ENCODE measurements around the gene SLC6A6.

The SLC6A6 gene

DNA sequence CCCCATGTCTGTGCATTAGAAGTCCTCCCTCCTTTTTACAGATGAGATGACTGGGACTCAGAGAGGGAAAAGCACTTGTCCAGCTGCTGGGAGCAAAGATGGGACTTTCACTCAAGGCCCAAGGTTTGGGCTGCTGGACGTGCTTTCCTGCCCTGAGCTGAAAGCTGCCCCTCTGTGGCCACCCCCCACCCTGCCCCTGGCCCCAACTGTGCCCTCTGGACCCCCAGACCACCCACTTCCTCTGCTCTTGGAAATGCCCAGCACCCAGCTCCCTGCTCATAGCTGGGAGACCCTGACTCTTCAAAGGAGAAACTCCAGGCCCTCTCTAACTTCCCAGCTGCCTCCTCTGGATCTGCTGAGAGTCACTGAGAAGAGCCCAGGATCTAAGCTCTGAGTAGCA is 117.0 kb downstream of the SLC6A6 start:
- Histone ChIP-seq H3K9me3 (replicated peaks; ENCODE audit: insufficient read depth, low read length) (no peaks in the 10 kb centered on the region), H3K79me2 (ENCODE audit: low read length) (no peaks in the 10 kb centered on the region), H3K27me3 (replicated peaks; ENCODE audit: insufficient read depth, low read length) (peaks cover 78% of the 10 kb centered on the region), H3K36me3 (replicated peaks; ENCODE audit: insufficient read depth, low read length) (no peaks in the 10 kb centered on the region), H3K27ac (ENCODE audit: low read length) (no peak overlapping the region), H3K4me1 (ENCODE audit: low read length) (no peaks in the 10 kb centered on the region), H3K9me2 (replicated peaks; ENCODE audit: insufficient read depth, low read length) (no peaks in the 10 kb centered on the region), H3K4me3 (ENCODE audit: low read length) (no peak overlapping the region), H3K4me2 (ENCODE audit: low read depth, low read length) (no peak overlapping the region), H3K9ac (ENCODE audit: low read length) (no peak overlapping the region), H4K20me1 (ENCODE audit: insufficient read depth, low read length) (no peaks in the 10 kb centered on the region), H2AFZ (ENCODE audit: low read length) (no peak overlapping the region), H3F3A (ENCODE audit: insufficient read depth, low read length) (no peaks in the 10 kb centered on the region)
- TF ChIP-seq, protein P1, sequence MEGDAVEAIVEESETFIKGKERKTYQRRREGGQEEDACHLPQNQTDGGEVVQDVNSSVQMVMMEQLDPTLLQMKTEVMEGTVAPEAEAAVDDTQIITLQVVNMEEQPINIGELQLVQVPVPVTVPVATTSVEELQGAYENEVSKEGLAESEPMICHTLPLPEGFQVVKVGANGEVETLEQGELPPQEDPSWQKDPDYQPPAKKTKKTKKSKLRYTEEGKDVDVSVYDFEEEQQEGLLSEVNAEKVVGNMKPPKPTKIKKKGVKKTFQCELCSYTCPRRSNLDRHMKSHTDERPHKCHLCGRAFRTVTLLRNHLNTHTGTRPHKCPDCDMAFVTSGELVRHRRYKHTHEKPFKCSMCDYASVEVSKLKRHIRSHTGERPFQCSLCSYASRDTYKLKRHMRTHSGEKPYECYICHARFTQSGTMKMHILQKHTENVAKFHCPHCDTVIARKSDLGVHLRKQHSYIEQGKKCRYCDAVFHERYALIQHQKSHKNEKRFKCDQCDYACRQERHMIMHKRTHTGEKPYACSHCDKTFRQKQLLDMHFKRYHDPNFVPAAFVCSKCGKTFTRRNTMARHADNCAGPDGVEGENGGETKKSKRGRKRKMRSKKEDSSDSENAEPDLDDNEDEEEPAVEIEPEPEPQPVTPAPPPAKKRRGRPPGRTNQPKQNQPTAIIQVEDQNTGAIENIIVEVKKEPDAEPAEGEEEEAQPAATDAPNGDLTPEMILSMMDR (IDR thresholded peaks at IDR 0.05; ENCODE audit: low read length): no peak
- TF ChIP-seq EZH2phosphoT487 (IDR thresholded peaks at IDR 0.05; ENCODE audit: low read length): no peak
- TF ChIP-seq EZH2 (optimal IDR thresholded peaks at IDR 0.05; ENCODE audit: low read depth, low read length): no peak
- no peak for DNase-seq

DNA sequence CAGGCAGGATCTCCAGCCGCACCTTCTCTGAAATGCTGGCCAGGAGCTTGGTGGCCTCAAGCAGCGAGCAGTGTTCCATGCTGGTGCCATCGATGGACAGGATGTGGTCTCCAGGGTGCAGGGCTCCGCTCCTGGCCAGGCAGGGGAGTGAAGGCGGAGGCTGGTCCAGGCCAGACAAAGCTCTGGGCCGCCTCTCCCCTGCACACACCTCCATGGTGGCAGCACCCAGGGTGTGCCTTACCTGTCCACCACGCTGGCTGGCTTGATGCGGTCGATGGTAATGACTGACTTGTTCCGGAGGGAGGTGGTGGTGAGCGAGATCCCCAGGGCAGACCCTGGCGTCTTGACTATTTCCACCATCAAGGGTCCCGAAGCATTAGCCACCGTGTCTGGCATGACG is 117.7 kb downstream of the SLC6A6 start:
- H3K4me2 ChIP-seq (ENCODE audit: low read depth, low read length): no peak overlapping the region
- no peaks in the 10 kb centered on the region for H4K20me1 ChIP-seq (ENCODE audit: insufficient read depth, low read length)
- no peaks in the 10 kb centered on the region for H3F3A ChIP-seq (ENCODE audit: insufficient read depth, low read length)
- H2AFZ ChIP-seq (ENCODE audit: low read length): no peak overlapping the region
- no peak overlapping the region for H3K9ac ChIP-seq (ENCODE audit: low read length)
- DNase-seq: no peak
- H3K9me3 ChIP-seq (replicated peaks; ENCODE audit: insufficient read depth, low read length): no peaks in the 10 kb centered on the region
- H3K4me3 ChIP-seq (ENCODE audit: low read length): no peak overlapping the region
- no peaks in the 10 kb centered on the region for H3K9me2 ChIP-seq (replicated peaks; ENCODE audit: insufficient read depth, low read length)
- no peaks in the 10 kb centered on the region for H3K4me1 ChIP-seq (ENCODE audit: low read length)
- H3K36me3 ChIP-seq (replicated peaks; ENCODE audit: insufficient read depth, low read length): no peaks in the 10 kb centered on the region
- TF ChIP-seq, protein P1 (IDR thresholded peaks at IDR 0.05; ENCODE audit: low read length): no peak
- TF ChIP-seq EZH2 (optimal IDR thresholded peaks at IDR 0.05; ENCODE audit: low read depth, low read length) (no peak), EZH2phosphoT487 (IDR thresholded peaks at IDR 0.05; ENCODE audit: low read length) (no peak)
- peaks cover 78% of the 10 kb centered on the region for H3K27me3 ChIP-seq (replicated peaks; ENCODE audit: insufficient read depth, low read length)
- no peaks in the 10 kb centered on the region for H3K79me2 ChIP-seq (ENCODE audit: low read length)
- no peak overlapping the region for H3K27ac ChIP-seq (ENCODE audit: low read length)

DNA sequence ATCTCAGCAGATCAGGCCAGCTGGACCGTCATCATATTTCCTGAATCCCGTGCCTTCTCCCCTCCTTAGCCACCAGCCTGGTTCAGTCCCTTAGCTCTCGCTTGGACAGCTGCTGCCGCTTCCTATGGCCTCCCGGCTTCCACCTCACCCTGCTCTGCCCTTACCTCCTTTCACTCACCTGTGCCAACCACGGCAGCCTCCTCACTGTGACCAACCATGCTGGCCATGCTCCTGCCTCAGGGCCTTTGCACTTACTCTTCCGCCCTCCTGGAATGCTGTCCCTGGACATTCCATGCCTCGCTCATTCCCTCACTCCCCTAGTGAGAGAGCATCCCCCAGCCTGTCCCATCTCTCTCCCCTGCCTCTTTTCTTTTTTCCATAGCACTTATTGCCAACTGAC is 118.6 kb downstream of the SLC6A6 start:
- Histone ChIP-seq H3K9ac (ENCODE audit: low read length) (no peak overlapping the region), H3K27ac (ENCODE audit: low read length) (no peak overlapping the region), H3K4me1 (ENCODE audit: low read length) (no peaks in the 10 kb centered on the region), H3K4me3 (ENCODE audit: low read length) (no peak overlapping the region), H3K79me2 (ENCODE audit: low read length) (no peaks in the 10 kb centered on the region), H3K27me3 (replicated peaks; ENCODE audit: insufficient read depth, low read length) (peaks cover 77% of the 10 kb centered on the region), H3K9me2 (replicated peaks; ENCODE audit: insufficient read depth, low read length) (no peaks in the 10 kb centered on the region), H3K4me2 (ENCODE audit: low read depth, low read length) (no peak overlapping the region), H3K9me3 (replicated peaks; ENCODE audit: insufficient read depth, low read length) (no peaks in the 10 kb centered on the region), H3K36me3 (replicated peaks; ENCODE audit: insufficient read depth, low read length) (no peaks in the 10 kb centered on the region), H4K20me1 (ENCODE audit: insufficient read depth, low read length) (no peaks in the 10 kb centered on the region), H3F3A (ENCODE audit: insufficient read depth, low read length) (no peaks in the 10 kb centered on the region), H2AFZ (ENCODE audit: low read length) (no peak overlapping the region)
- DNase-seq: no peak
- TF ChIP-seq EZH2 (optimal IDR thresholded peaks at IDR 0.05; ENCODE audit: low read depth, low read length) (no peak), EZH2phosphoT487 (IDR thresholded peaks at IDR 0.05; ENCODE audit: low read length) (no peak)
- TF ChIP-seq, protein P1 (IDR thresholded peaks at IDR 0.05; ENCODE audit: low read length): no peak
